Fibroblast of the aortic adventitia (primary cell): ENCODE data around the gene LRFN4. TPM values are rescaled to one million over a fixed set of nuclear protein-coding genes. Genes with fewer than 3 reads are reported as not detected.
A peak's percentile ranks its signal among the peaks of the same experiment; 100 is the strongest.
"Not testable (repeated sequence)": the region's sequence is repeated elsewhere in the genome, so short reads cannot be mapped to it uniquely, and the experiment has no call there.

ENCODE experiments used
- DNase-seq: peaks from one replicate; pipeline ENCODE4 v3.0.0-alpha.2; 2010; ENCODE audit warnings: low read depth
- H3K4me3 ChIP-seq: 2 replicates; pipeline ENCODE4 v1.5.1; 2011; ENCODE audit warnings: low read depth, mild to moderate bottlenecking, control low read depth, low read length, moderate library complexity
- total RNA-seq: library from RNA; depleted of rRNA; stranded (reverse); fragments of >200 nt; gene quantifications from 2 replicates; pipeline ENCODE4 v1.2.3, GENCODE V29; 2012; ENCODE audit warnings: low replicate concordance
- TF ChIP-seq, protein P1 (sequence below): IDR thresholded peaks from 2 replicates; pipeline ENCODE4 v1.5.1; 2011; ENCODE audit warnings: mild to moderate bottlenecking, low read length, control low read depth, inconsistent platforms; ENCODE audit not compliant: insufficient read depth

LRFN4 gene
- total RNA-seq, 1 donor, result 25.8 TPM

DNA sequence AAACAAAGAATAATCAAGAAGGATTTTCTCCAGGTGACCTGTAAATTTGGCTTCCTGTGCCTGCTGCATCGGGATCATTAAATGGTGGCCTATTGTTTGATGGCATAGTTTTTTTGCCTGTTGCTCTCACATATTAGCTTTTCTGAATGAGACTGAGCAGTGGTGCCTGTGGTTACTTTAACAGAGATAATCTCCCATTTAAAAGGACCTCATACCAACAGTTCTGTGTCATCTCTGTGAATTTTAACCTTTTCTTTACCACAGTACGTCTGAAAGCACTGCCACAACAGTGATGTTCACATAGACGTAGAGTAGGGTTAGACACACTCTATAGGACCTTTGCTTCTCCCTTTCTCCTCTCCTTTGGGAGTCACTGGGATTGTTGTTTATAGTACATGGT, 36.5 kb upstream of the LRFN4 start:
- no peak overlapping the region for H3K4me3 ChIP-seq
- TF ChIP-seq, protein P1, sequence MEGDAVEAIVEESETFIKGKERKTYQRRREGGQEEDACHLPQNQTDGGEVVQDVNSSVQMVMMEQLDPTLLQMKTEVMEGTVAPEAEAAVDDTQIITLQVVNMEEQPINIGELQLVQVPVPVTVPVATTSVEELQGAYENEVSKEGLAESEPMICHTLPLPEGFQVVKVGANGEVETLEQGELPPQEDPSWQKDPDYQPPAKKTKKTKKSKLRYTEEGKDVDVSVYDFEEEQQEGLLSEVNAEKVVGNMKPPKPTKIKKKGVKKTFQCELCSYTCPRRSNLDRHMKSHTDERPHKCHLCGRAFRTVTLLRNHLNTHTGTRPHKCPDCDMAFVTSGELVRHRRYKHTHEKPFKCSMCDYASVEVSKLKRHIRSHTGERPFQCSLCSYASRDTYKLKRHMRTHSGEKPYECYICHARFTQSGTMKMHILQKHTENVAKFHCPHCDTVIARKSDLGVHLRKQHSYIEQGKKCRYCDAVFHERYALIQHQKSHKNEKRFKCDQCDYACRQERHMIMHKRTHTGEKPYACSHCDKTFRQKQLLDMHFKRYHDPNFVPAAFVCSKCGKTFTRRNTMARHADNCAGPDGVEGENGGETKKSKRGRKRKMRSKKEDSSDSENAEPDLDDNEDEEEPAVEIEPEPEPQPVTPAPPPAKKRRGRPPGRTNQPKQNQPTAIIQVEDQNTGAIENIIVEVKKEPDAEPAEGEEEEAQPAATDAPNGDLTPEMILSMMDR, result no peak
- no peak for DNase-seq

DNA sequence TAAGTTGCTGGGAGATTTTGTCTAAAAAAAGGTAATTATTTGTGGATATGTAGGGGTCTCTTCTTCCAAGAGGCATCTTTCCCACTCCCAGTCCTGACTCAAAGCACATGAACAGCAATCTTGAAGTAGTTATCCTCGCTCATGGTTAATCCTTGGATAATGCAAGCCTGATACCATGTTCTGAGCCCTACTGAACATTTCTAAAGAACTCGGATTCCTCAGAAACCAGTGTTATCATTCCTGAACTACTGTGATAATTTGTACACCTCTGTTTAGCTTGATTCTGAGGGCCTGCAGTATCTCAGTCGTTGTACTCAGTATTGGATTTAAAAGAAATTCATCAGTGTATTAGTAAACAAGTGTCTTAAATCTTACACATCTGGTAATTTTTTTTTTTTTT, 36.0 kb upstream of the LRFN4 start:
- TF ChIP-seq, protein P1, result no peak
- DNase-seq, result no peak
- no peak overlapping the region for H3K4me3 ChIP-seq

DNA sequence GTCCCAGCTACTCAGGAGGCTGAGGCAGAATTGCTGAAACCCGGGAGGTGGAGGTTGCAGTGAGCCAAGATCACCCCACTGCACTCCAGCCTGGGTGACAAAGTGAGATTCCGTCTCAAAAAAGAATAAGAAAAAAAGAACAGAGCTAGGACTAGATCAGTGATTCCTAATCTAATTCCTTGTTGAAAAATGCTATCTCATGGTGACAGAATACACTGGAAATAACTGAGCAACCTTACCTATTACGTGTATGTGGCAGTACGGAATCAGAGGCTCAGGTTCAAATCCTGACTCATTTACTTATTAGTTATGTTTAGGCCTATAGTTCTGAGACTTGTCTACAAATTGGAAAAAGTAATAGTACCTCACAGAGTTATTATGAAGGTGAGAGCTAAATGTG, 33.2 kb upstream of the LRFN4 start:
- TF ChIP-seq, protein P1, result no peak
- no peak for DNase-seq
- no peak overlapping the region for H3K4me3 ChIP-seq

DNA sequence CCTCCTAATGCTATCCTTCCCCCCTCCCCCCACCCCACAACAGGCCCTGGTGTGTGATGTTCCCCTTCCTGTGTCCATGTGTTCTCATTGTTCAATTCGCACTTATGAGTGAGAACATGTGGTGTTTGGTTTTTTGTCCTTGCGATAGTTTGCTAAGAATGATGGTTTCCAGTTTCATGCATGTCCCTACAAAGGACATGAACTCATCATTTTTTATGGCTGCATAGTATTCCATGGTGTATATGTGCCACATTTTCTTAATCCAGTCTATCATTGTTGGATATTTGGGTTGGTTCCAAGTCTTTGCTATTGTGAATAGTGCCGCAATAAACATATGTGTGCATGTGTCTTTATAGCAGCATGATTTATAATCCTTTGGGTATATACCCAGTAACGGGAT, 32.3 kb upstream of the LRFN4 start:
- not testable (repeated sequence) for DNase-seq, H3K4me3 ChIP-seq

DNA sequence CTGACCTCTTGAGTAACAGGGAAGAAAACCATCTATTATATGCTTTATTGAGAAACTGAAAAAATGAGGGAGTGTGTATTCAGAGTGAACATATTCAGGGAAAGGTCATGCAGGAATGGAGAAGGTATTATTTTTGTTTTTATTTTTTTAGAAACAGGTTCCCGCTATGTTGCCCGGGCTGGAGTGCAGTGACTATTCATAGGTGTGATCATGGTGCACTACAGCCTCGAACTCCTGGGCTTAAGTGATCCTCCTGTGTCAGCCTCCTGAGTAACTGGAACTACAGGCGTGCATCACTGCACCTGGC, 22.4 kb upstream of the LRFN4 start:
- no peak overlapping the region for H3K4me3 ChIP-seq
- TF ChIP-seq, protein P1, result no peak
- no peak for DNase-seq

DNA sequence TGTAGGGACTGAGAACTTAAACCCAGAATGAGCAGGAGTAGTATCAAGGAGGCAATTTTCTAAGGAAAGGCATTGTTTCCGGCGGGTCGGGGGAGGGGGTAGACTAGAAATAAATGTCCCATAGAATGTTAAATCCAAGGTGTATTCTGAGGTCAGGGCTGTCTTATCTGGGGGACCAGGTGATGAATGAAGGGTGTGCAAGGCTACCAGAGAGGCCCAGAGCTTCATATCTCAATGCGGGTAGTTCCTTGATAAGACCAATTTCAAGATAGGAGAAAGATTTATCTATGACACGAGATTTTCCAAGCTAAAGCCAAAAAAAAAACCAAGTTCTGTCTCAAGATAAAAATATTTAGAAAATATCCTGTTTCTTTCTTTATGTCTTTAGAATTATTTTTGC, 21.9 kb upstream of the LRFN4 start:
- no peak overlapping the region for H3K4me3 ChIP-seq
- TF ChIP-seq, protein P1, result no peak
- DNase-seq, result no peak

DNA sequence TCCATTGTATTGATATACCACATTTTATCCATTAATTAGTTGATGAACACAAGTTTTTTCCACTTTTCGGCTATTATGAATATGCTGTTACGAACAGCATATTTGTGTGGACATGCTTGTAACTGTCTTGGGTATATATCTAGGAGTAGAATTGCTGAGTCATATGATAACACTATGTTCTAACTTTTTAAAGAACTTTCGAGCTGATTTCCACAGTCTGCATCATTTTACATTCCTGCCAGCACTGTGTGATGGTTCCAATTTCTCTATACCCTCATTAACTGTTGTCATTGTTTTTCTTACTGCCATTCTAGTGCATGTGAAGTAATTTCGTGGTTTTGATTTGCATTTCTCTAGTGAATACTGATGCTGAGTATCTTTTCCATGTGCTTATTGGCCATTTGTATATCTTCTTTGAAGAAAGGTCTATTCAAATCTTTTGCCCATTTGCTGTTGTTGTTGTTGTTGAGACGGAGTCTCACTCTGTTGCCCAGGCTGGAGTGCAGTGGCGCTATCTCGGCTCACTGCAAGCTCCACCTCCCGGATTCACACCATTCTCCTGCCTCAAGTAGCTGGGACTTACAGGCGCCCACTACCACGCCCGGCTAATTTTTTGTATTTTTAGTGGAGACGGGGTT, 21.0 kb upstream of the LRFN4 start:
- H3K4me3 ChIP-seq, result no peak overlapping the region
- peak; percentile 84 for DNase-seq
- TF ChIP-seq, protein P1, result no peak
